ENCODE results near the gene LUZP1.

LUZP1 gene

GRCh38 chr1:23057301-23057700 is 111.4 kb downstream of the LUZP1 start:
- DNase-seq (ENCODE audit: extremely low read depth, insufficient read length), result no peak
- H3K36me3 ChIP-seq (ENCODE audit: control insufficient read depth, insufficient read depth, low read length), result peaks cover 9% of the 10 kb centered on the region

GRCh38 chr1:23051290-23051909 is 117.3 kb downstream of the LUZP1 start:
- Histone ChIP-seq H3K27me3 (replicated peaks; ENCODE audit: control insufficient read depth, insufficient read depth, low read length) (no peaks in the 10 kb centered on the region), H3K36me3 (ENCODE audit: control insufficient read depth, insufficient read depth, low read length) (peaks cover 4% of the 10 kb centered on the region), H3K4me3 (replicated peaks; ENCODE audit: low read depth, low read length) (no peak overlapping the region)
- no peak for DNase-seq (ENCODE audit: extremely low read depth, insufficient read length)
- TF ChIP-seq CTCF (IDR thresholded peaks at IDR 0.05; ENCODE audit: insufficient read depth, low read length, poor library complexity, severe bottlenecking), result no peak

More at GRCh38 chr1:23057301-23057700, 111.4 kb downstream of the LUZP1 start:
- Histone ChIP-seq H3K27me3 (replicated peaks; ENCODE audit: control insufficient read depth, insufficient read depth, low read length) (no peaks in the 10 kb centered on the region), H3K4me3 (replicated peaks; ENCODE audit: low read depth, low read length) (no peak overlapping the region)
- no peak for TF ChIP-seq CTCF (IDR thresholded peaks at IDR 0.05; ENCODE audit: insufficient read depth, low read length, poor library complexity, severe bottlenecking)

- TF ChIP-seq CTCF (IDR thresholded peaks at IDR 0.05; ENCODE audit: insufficient read depth, low read length, poor library complexity, severe bottlenecking), result no peak
- H3K27me3 ChIP-seq (replicated peaks; ENCODE audit: control insufficient read depth, insufficient read depth, low read length), result no peaks in the 10 kb centered on the region
- DNase-seq (ENCODE audit: extremely low read depth, insufficient read length), result no peak
- H3K36me3 ChIP-seq (ENCODE audit: control insufficient read depth, insufficient read depth, low read length), result peaks cover 4% of the 10 kb centered on the region
- H3K4me3 ChIP-seq (replicated peaks; ENCODE audit: low read depth, low read length), result no peak overlapping the region
Measured at GRCh38 chr1:23050201-23050600, 118.5 kb downstream of the LUZP1 start.

GRCh38 chr1:23044035-23044434 is 124.6 kb downstream of the LUZP1 start:
- no peak for TF ChIP-seq CTCF (IDR thresholded peaks at IDR 0.05; ENCODE audit: insufficient read depth, low read length, poor library complexity, severe bottlenecking)

GRCh38 chr1:23040509-23040908 is 128.1 kb downstream of the LUZP1 start:
- H3K36me3 ChIP-seq (ENCODE audit: control insufficient read depth, insufficient read depth, low read length), result no peaks in the 10 kb centered on the region; the same call in none of the 2 replicates
- DNase-seq (ENCODE audit: extremely low read depth, insufficient read length), result no peak
- H3K27me3 ChIP-seq (replicated peaks; ENCODE audit: control insufficient read depth, insufficient read depth, low read length), result no peaks in the 10 kb centered on the region
- no peak overlapping the region for H3K4me3 ChIP-seq (replicated peaks; ENCODE audit: low read depth, low read length)
- TF ChIP-seq CTCF (IDR thresholded peaks at IDR 0.05; ENCODE audit: insufficient read depth, low read length, poor library complexity, severe bottlenecking), result no peak

More at GRCh38 chr1:23044035-23044434, 124.6 kb downstream of the LUZP1 start:
- DNase-seq (ENCODE audit: extremely low read depth, insufficient read length), result no peak
- H3K27me3 ChIP-seq (replicated peaks; ENCODE audit: control insufficient read depth, insufficient read depth, low read length), result no peaks in the 10 kb centered on the region
- H3K36me3 ChIP-seq (ENCODE audit: control insufficient read depth, insufficient read depth, low read length), result no peaks in the 10 kb centered on the region; the same call in none of the 2 replicates
- no peak overlapping the region for H3K4me3 ChIP-seq (replicated peaks; ENCODE audit: low read depth, low read length)
